ENCODE measurements around the gene EFCAB11. TPM values are rescaled to one million over a fixed set of nuclear protein-coding genes. Genes with fewer than 3 reads are reported as not detected.

Gene EFCAB11
- total and polyA plus RNA-seq, 9 donors, result 1.9 to 14.8 (median 5.2) TPM

- no peaks in the 10 kb centered on the region for H3K9me3 ChIP-seq
- intact Hi-C loops (cut with DNase I), result no loop called here
- no peak for TF ChIP-seq CTCF (IDR thresholded peaks at IDR 0.05)
- DNase-seq, result no peak
- H3K27me3 ChIP-seq, result no peaks in the 10 kb centered on the region
- H3K27ac ChIP-seq, result no peak overlapping the region
- H3K4me1 ChIP-seq (ENCODE audit: insufficient read depth), result no peaks in the 10 kb centered on the region
- WGBS, 3 donors, result 65 to 70% (median 66%) methylated on average over 5 of the region's 5 CpGs
- no peaks in the 10 kb centered on the region for H3K36me3 ChIP-seq
- H3K4me3 ChIP-seq, result no peak overlapping the region
Measured at GRCh38 chr14:89748004-89748403, 206.5 kb downstream of the EFCAB11 start.

- H3K27ac ChIP-seq, result no peak overlapping the region
- intact Hi-C loops (cut with DNase I), result no loop called here
- no peaks in the 10 kb centered on the region for H3K36me3 ChIP-seq
- H3K27me3 ChIP-seq, result no peaks in the 10 kb centered on the region
- no peak for DNase-seq
- H3K4me3 ChIP-seq, result no peak overlapping the region
- H3K9me3 ChIP-seq, result no peaks in the 10 kb centered on the region
- TF ChIP-seq POLR2A (IDR thresholded peaks at IDR 0.05) (no peak), EP300 (IDR thresholded peaks at IDR 0.05) (no peak), CTCF (IDR thresholded peaks at IDR 0.05) (no peak)
- H3K4me1 ChIP-seq (ENCODE audit: insufficient read depth), result no peaks in the 10 kb centered on the region
- 75 to 87% (median 76%) methylated on average over 4 of the region's 4 CpGs for WGBS, 3 donors
Measured at GRCh38 chr14:89747126-89747525, 207.4 kb downstream of the EFCAB11 start.

- 87 to 93% (median 92%) methylated on average over 2 of the region's 2 CpGs for WGBS, 3 donors
- TF ChIP-seq CTCF (IDR thresholded peaks at IDR 0.05), result no peak
- TF ChIP-seq EP300 (IDR thresholded peaks at IDR 0.05), result no peak
- no peak for TF ChIP-seq POLR2A (IDR thresholded peaks at IDR 0.05)
- no peak overlapping the region for H3K27ac ChIP-seq
- H3K36me3 ChIP-seq, result no peaks in the 10 kb centered on the region
- H3K4me1 ChIP-seq (ENCODE audit: insufficient read depth), result no peaks in the 10 kb centered on the region
- no peaks in the 10 kb centered on the region for H3K27me3 ChIP-seq
- no peak for DNase-seq
- H3K9me3 ChIP-seq, result no peaks in the 10 kb centered on the region
- intact Hi-C loops (cut with DNase I), result no loop called here
- no peak overlapping the region for H3K4me3 ChIP-seq
Measured at GRCh38 chr14:89746654-89747053, 207.9 kb downstream of the EFCAB11 start.

- no peaks in the 10 kb centered on the region for H3K27me3 ChIP-seq
- no peak for DNase-seq
- 96 to 98% (median 97%) methylated on average over 7 of the region's 7 CpGs for WGBS, 3 donors
- no peaks in the 10 kb centered on the region for H3K4me1 ChIP-seq (ENCODE audit: insufficient read depth)
- no peaks in the 10 kb centered on the region for H3K9me3 ChIP-seq
- intact Hi-C loops (cut with DNase I), result no loop called here
- no peak overlapping the region for H3K4me3 ChIP-seq
- TF ChIP-seq POLR2A (IDR thresholded peaks at IDR 0.05) (no peak), EP300 (IDR thresholded peaks at IDR 0.05) (no peak), CTCF (IDR thresholded peaks at IDR 0.05) (no peak)
- H3K36me3 ChIP-seq, result no peaks in the 10 kb centered on the region
- H3K27ac ChIP-seq, result no peak overlapping the region
Measured at GRCh38 chr14:89746135-89746534, 208.4 kb downstream of the EFCAB11 start.

Other genes with a start within 250 kb of the EFCAB11 start
- 10 to 100 TPM in 3 of 7 donors, 1 to 10 TPM in 4; 6.1 to 14.5 (median 9.9) TPM for gene TDP1, start 1.2 kb upstream of the EFCAB11 start, total RNA-seq
- gene TDP1, start 1.2 kb upstream of the EFCAB11 start, polyA plus RNA-seq, result 10 to 100 TPM in 1 of 2 donors, 1 to 10 TPM in 1; 5.4 to 12.0 TPM
- under 1 TPM in 5 of 7 donors, not detected in 2; 0.18 to 0.80 (median 0.28) TPM for gene KCNK13, start 107.3 kb upstream of the EFCAB11 start, total RNA-seq
- gene KCNK13, start 107.3 kb upstream of the EFCAB11 start, polyA plus RNA-seq, result under 1 TPM; 0.13 to 0.40 TPM

All from ovary (tissue), 9 donors.